ENCODE results near the gene TSPAN5. TPM values are rescaled to one million over a fixed set of nuclear protein-coding genes. Genes with fewer than 3 reads are reported as not detected.

TSPAN5 gene
- total RNA-seq, 1 experiment from 2014 or later = 41.8 TPM

DNA sequence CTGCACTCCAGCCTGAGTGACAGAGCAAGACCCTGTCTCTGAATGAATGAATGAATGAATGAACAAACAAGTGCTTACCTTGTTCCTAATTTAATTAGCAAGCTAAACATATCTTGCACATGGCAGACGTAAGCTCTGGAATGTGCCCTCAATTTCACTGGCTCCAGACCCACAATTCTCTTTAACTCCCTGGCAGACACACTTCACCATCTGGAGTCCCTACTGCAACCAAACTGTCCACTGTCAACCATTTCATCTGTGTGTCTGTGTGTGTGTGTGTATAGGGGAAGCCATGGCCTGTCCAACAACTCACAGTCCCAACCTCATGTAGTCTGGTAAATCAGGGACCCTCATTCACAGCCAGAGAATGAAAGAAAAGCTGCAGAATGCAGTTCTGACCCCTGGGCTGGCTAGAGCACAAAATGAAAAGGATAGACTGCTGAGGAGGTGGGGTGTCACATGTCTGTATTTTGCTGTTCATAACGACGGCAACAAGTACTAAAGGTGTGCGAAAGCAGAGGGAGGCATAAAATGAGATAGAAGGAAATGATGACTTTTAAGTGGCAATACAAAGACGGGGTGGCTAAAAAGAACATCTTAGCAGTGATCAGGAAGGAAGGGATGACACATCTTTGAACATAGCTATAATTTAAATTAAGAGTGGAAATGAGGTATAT is 114.1 kb downstream of the TSPAN5 start:
- peaks cover 44% of the 10 kb centered on the region for H3K79me2 ChIP-seq (ENCODE audit: low read length)
- ATAC-seq (no peak), DNase-seq (no peak)
- intact Hi-C loops (cut with micrococcal nuclease) = no loop called here
- CTCF ChIA-PET = no interaction called here
- no peaks in the 10 kb centered on the region for H3K36me3 ChIP-seq (ENCODE audit: low read depth, low read length)
- H3K4me2 ChIP-seq (ENCODE audit: low read length) = no peak overlapping the region
- H3K27ac ChIP-seq (ENCODE audit: low read length) = no peak overlapping the region
- no peaks in the 10 kb centered on the region for H3K9me3 ChIP-seq (ENCODE audit: low read length)
- TF ChIP-seq EZH2 (IDR thresholded peaks at IDR 0.05; ENCODE audit: low read length, unreplicated experiment) = no peak
- no peak for TF ChIP-seq CTCF (conservative IDR thresholded peaks at IDR 0.05; ENCODE audit: low read depth, low read length)
- TF ChIP-seq EZH2phosphoT487 (IDR thresholded peaks at IDR 0.05; ENCODE audit: borderline replicate concordance, low read length) = no peak
- H4K20me1 ChIP-seq (ENCODE audit: low read length) = no peaks in the 10 kb centered on the region
- peaks cover 11% of the 10 kb centered on the region; the same call in 1 of the 2 replicates for H3K4me1 ChIP-seq (ENCODE audit: insufficient read depth, low read length)
- POLR2A ChIA-PET (ENCODE audit: unreplicated experiment) = no interaction called here
- no peak overlapping the region for H3K9ac ChIP-seq (ENCODE audit: low read length)
- H3K27me3 ChIP-seq (ENCODE audit: low read length) = no peaks in the 10 kb centered on the region
- H2AFZ ChIP-seq (ENCODE audit: low read length) = no peak overlapping the region
- no peaks in the 10 kb centered on the region for H3K9me2 ChIP-seq (replicated peaks; ENCODE audit: low read length)
- no peaks in the 10 kb centered on the region for H3F3A ChIP-seq (ENCODE audit: low read length, unreplicated experiment)
- no peak overlapping the region for H3K4me3 ChIP-seq (ENCODE audit: low read length)
- BruUV-seq (replicated peaks) = no TSS peak

DNA sequence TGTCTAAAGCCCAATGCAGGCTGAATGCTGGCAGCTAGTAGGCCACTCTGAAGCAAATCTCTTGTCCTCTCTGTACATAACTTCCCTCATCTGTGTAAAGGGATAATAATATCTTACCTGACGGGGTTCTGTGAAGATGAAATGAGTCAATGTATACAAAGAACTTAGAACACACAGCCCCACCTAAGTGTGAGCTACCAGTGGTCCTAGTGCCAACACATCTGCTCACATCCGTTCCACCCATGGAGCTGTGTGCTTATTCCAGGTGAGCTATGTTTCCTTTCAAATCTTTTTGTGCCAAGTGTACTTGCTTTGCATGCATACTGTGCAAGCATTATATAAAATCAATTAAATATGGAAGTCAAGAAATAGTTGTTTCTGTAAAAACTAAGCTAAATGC is 116.4 kb downstream of the TSPAN5 start:
- Histone ChIP-seq H4K20me1 (ENCODE audit: low read length) (no peaks in the 10 kb centered on the region), H3K36me3 (ENCODE audit: low read depth, low read length) (no peaks in the 10 kb centered on the region), H2AFZ (ENCODE audit: low read length) (no peak overlapping the region), H3K27me3 (ENCODE audit: low read length) (no peaks in the 10 kb centered on the region), H3K4me1 (ENCODE audit: insufficient read depth, low read length) (peaks cover 11% of the 10 kb centered on the region; the same call in 1 of the 2 replicates), H3K9me2 (replicated peaks; ENCODE audit: low read length) (no peaks in the 10 kb centered on the region), H3K4me3 (ENCODE audit: low read length) (no peak overlapping the region), H3K9ac (ENCODE audit: low read length) (no peak overlapping the region), H3K4me2 (ENCODE audit: low read length) (peak overlapping the region; percentile 3; the same call in 1 of the 2 replicates), H3K27ac (ENCODE audit: low read length) (peak overlapping the region; percentile 63), H3K79me2 (ENCODE audit: low read length) (peaks cover 46% of the 10 kb centered on the region), H3K9me3 (ENCODE audit: low read length) (no peaks in the 10 kb centered on the region), H3F3A (ENCODE audit: low read length, unreplicated experiment) (no peaks in the 10 kb centered on the region)
- intact Hi-C loops (cut with micrococcal nuclease) = no loop called here
- CTCF ChIA-PET = interaction anchor here (0.6 kb wide), 1 partner anchor 86 kb away, joined by 3 read pairs; no protein-coding TSS in a partner anchor
- ATAC-seq = peak; percentile 95
- BruUV-seq (replicated peaks) = no TSS peak
- DNase-seq = peak; percentile 68
- TF ChIP-seq EZH2 (IDR thresholded peaks at IDR 0.05; ENCODE audit: low read length, unreplicated experiment) (no peak), CTCF (conservative IDR thresholded peaks at IDR 0.05; ENCODE audit: low read depth, low read length) (no peak), EZH2phosphoT487 (IDR thresholded peaks at IDR 0.05; ENCODE audit: borderline replicate concordance, low read length) (no peak)
- POLR2A ChIA-PET (ENCODE audit: unreplicated experiment) = interaction anchor here (0.6 kb wide), 1 partner anchor 100 kb away, joined by 3 read pairs; no protein-coding TSS in a partner anchor

DNA sequence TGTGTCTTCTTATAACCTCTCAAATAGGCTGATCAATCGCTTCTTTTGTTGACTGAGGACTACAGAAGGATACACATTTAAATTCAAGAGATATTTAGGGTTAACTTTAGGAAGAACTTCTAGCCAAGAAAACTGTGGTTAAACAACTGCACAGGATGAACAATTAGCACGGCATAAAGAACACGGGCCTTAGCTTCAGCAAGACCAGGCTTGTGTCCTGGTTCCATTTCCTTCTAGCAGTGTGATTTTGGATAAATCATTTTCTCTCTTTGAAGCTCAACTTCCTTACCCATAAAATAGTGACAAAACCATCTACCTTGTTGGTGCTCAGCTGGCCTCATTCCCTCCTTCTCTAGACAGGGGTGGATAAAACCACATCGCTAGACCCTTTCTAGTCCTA is 117.6 kb downstream of the TSPAN5 start:
- intact Hi-C loops (cut with micrococcal nuclease) = no loop called here
- no peak overlapping the region for H3K4me2 ChIP-seq (ENCODE audit: low read length)
- H3K27ac ChIP-seq (ENCODE audit: low read length) = no peak overlapping the region
- BruUV-seq (replicated peaks) = no TSS peak
- no peaks in the 10 kb centered on the region for H3K27me3 ChIP-seq (ENCODE audit: low read length)
- H3K9me2 ChIP-seq (replicated peaks; ENCODE audit: low read length) = no peaks in the 10 kb centered on the region
- no peak overlapping the region for H3K4me3 ChIP-seq (ENCODE audit: low read length)
- ChIA-PET CTCF (no interaction called here), POLR2A (ENCODE audit: unreplicated experiment) (interaction anchor here (0.5 kb wide), 1 partner anchor 307 kb away, joined by 7 read pairs; no protein-coding TSS in a partner anchor)
- TF ChIP-seq CTCF (conservative IDR thresholded peaks at IDR 0.05; ENCODE audit: low read depth, low read length) (no peak), EZH2phosphoT487 (IDR thresholded peaks at IDR 0.05; ENCODE audit: borderline replicate concordance, low read length) (no peak), EZH2 (IDR thresholded peaks at IDR 0.05; ENCODE audit: low read length, unreplicated experiment) (no peak)
- H4K20me1 ChIP-seq (ENCODE audit: low read length) = no peaks in the 10 kb centered on the region
- ATAC-seq (no peak), DNase-seq (no peak)
- no peak overlapping the region for H3K9ac ChIP-seq (ENCODE audit: low read length)
- H3K4me1 ChIP-seq (ENCODE audit: insufficient read depth, low read length) = peaks cover 11% of the 10 kb centered on the region; the same call in 1 of the 2 replicates
- no peaks in the 10 kb centered on the region for H3K9me3 ChIP-seq (ENCODE audit: low read length)
- H3K36me3 ChIP-seq (ENCODE audit: low read depth, low read length) = no peaks in the 10 kb centered on the region
- no peaks in the 10 kb centered on the region for H3F3A ChIP-seq (ENCODE audit: low read length, unreplicated experiment)
- H3K79me2 ChIP-seq (ENCODE audit: low read length) = peaks cover 39% of the 10 kb centered on the region
- no peak overlapping the region for H2AFZ ChIP-seq (ENCODE audit: low read length)
